GM10847 (cell line): ENCODE data around the gene G3BP2.
A peak's percentile ranks its signal among the peaks of the same experiment; 100 is the strongest.

Experiments
- POLR2A ChIP-seq: IDR thresholded peaks from 2 replicates; pipeline ENCODE4 v1.6.1; 2011; ENCODE audit not compliant: insufficient read length; ENCODE audit errors: extremely low read depth

G3BP2 gene

DNA sequence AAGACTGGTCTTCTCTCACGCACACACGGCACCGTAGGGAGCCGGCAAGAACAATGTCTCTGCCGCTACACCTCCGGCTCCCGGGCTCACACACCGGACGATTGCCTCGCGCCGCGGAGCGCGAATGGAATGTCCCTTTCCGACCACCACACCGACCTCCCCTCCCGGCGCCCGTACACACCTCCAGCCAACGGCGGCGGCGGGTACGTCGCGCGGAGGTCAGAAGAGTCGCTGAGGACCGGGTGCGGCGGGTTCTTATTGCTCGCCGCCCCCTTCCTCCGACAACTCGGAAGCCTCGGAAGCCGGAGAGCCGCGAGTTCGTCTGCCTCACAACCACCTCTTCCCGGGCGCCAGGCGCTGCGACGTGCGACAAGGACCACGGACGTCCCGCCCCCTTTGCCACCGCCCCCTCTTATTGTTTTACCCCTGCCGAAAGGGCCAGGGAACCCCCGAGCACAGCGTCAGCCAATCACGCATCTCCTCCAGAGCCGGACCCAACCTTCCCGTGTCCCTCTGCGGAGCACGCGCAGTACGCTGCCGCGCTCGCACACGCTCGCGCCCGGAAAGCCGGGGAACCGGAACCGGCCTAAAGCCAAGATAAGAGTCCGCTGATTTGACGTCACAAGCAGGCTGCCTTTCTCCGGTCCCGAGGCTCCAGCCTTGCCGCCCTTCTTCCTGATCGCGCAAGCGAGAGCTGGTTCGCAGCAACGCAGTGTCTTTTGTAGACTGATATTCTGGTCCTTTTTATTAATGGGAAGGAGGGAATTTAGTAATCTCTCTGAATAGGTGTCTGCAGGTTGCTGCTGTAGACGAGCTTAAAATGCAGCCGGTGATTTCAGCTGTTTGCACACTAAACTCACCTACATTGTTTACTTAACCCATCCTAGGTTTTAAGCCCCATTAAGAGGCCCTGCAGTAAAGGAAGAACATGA, at the start of gene G3BP2:
TSS of gene G3BP2 (minus strand) at position 385 of the 932 bp plus-strand sequence. CDS start 11,386 bp downstream, outside the sequence.
- TF ChIP-seq POLR2A: peak; percentile 73

- no peak for TF ChIP-seq POLR2A
Measured at GRCh38 chr4:75722417-75722816, 49.2 kb upstream of the G3BP2 start.

DNA sequence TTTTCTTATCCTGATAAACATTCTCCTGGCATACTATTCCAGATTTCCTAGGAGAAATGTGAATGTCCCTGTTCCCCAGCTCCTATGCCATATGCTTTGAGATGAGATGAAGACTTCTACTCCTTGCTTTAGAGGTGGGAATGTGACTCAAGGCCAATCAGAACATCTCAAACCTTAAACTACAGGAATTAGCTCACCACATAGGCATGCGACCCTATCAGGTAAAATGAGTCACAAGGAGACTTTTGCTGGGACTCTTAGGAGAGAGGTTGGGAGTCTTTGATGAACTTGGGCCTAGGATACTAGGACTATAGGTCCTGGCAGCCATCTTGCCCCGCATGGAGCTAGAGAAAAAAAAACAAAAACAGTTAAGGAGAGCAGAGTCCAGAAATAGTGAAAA, 45.3 kb upstream of the G3BP2 start:
- TF ChIP-seq POLR2A: no peak

DNA sequence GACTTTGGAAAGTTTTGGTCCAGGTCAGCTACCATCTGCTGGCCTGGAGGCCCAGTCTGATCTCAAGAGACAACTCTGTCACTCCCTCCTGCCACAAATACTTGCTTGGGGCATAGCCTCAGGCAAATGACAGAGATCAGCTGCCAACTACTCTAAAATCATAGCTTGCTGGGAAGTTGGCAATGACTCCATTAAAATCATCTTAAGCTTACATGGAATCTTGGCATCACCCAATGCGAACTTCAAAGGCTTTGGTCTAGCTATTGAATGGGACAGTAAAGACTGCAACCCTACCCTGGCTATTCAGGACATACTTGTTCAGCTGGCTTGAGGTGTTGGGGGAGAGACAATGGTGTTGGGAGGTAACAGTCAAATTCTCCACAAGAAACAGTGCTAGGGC, 44.2 kb upstream of the G3BP2 start:
- no peak for TF ChIP-seq POLR2A

DNA sequence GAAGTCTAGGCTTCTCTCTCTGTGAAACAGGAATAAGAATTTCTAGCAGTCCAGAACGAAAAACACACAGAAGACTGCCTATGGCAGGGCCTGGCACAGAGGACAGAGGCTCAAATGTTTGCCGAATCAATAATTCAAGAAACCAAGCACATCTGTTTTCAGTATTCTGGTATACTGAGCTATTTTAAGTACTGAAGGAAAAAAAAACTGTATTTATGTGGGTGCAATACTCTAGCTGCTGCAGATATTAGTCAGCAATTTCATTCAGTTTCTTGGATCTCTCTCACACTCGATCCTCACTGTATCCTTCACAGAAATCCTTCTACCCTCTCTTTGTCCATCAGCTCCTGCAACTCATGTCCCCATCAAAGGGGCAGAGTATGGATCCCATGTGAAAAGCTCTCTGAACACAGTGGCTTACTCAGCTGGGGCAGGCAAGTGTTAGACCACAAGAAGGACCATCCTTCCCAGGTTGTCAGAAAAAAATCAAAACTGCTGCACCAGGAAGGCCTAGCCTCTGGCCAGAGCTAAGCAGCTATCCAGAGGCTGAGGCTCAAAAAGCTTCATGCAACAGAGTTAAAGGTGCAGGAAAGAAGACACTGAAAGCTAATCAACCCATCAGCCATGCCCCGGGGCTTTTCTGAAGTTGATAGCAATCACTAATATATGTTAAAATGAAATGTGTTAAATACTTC, 42.0 kb upstream of the G3BP2 start:
- no peak for TF ChIP-seq POLR2A

- no peak for TF ChIP-seq POLR2A
Measured at GRCh38 chr4:75714704-75715103, 41.5 kb upstream of the G3BP2 start.

DNA sequence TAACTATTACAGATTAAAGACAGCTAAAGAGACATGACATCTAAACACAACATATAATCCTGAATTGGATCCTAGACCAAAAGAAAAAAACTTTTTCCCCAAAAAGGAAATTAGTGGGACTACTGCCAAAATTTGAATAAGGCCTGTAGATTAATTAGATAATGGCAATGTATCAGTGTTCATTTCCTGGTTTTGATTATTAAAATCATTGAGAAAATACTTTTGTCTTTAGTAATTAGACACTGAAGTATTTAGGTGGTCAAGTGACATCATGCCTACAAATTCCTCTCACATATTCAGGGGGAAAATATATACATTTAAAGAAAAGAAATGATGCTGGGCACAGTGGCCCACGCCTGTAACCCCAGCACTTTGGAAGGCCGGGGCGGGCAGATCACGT, 40.8 kb upstream of the G3BP2 start:
- no peak for TF ChIP-seq POLR2A

DNA sequence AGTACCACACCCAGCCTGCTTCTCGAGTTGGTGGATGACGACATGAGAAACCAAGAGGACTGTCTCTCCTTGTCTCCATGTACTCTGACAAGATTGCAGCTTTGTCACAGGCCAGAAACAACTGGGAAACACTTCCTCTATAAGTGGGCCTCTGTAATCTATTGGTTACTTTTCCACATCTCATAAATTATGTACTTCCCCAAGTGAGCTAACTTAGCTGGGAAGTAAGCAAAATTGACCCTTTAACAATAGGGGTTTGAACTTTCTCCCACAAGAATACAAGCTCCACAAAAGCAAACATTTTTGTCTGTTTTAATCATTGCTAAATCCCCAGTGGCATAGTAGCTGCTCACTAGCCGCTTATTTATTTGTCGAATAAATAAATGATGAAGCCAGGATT, 37.0 kb upstream of the G3BP2 start:
- no peak for TF ChIP-seq POLR2A

- no peak for TF ChIP-seq POLR2A
Measured at GRCh38 chr4:75708218-75708691, 35.0 kb upstream of the G3BP2 start.

GRCh38 chr4:75705198-75705977, 32.2 kb upstream of the G3BP2 start:
- no peak for TF ChIP-seq POLR2A

DNA sequence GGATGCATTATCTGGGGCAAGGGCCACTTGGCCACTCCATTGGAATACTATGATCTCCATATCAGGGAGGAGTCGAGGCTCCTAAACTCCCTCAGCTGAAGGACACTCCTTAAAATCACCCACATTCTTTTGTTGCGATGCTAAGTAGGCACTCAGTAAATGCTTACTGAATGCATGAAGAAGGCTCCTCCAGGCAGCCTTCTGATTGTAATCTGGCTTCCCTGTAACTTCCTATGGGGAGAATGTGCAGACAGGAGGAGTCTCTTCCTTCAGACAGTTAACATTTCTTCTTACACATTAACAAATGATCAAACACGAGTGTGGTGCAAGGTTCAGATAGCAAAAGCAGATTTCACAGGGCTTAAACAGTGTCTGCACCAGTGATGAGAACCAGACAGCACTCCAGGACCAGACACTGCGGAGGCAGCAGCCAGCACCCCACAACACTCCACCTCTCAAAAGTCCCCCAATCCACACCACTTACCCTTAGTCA, 29.8 kb upstream of the G3BP2 start:
- TF ChIP-seq POLR2A: no peak

GRCh38 chr4:75699299-75699698, 26.1 kb upstream of the G3BP2 start:
- no peak for TF ChIP-seq POLR2A

DNA sequence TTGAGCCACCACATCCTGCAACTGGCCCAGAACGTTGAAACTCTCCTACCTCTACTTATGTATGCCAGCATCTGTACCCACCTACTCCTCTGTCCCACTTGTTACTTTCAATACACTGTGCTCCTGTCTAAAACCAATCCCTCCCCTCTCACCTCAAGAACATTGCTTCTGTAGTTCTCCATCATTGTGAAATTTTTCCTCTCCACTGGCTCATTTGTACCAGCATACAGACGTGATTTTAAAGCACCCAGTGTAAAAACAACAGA, 25.7 kb upstream of the G3BP2 start:
- TF ChIP-seq POLR2A: no peak

GRCh38 chr4:75698162-75698962, 25.2 kb upstream of the G3BP2 start:
- TF ChIP-seq POLR2A: no peak

GRCh38 chr4:75696581-75696980, 23.4 kb upstream of the G3BP2 start:
- TF ChIP-seq POLR2A: no peak
